ENCODE data around the gene IGLON5.

The IGLON5 gene

DNA sequence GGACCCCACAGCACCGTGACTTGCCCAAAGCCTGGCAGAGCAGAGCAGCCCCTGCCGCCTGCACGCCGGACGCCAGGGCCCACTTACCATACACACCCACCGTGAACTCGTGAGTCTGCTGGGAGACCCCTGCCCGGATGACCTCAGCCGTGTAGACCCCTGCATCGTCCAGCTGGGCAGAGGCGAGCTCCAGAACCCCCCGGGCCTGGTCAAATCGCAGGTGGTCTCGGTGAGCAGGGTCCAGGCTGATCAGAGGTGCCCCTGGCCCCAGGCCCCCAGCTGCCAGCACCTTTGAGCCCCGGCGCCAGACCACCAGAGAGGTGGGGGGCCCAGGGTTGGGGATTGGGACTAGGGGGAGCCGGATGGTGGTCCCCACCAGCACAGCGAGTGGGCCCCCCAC lies 29.6 kb downstream of the IGLON5 start:
- Histone ChIP-seq H2AFZ (ENCODE audit: low read depth, low read length, severe bottlenecking) (no peak overlapping the region), H3K9ac (ENCODE audit: low read length) (no peak overlapping the region), H3K27ac (ENCODE audit: low read depth, low read length) (no peak overlapping the region), H4K20me1 (ENCODE audit: low read depth, low read length) (no peaks in the 10 kb centered on the region), H3K79me2 (ENCODE audit: insufficient read depth, low read length) (no peaks in the 10 kb centered on the region), H3K27me3 (ENCODE audit: low read length) (no peaks in the 10 kb centered on the region), H3K36me3 (ENCODE audit: low read length) (no peaks in the 10 kb centered on the region), H3K9me2 (replicated peaks; ENCODE audit: insufficient read depth, low read length) (no peaks in the 10 kb centered on the region), H3K4me2 (ENCODE audit: low read depth, low read length, poor library complexity, severe bottlenecking) (no peak overlapping the region), H3F3A (ENCODE audit: insufficient read depth) (no peaks in the 10 kb centered on the region), H3K9me3 (ENCODE audit: insufficient read depth, low read length) (no peaks in the 10 kb centered on the region), H3K4me3 (ENCODE audit: insufficient read depth, low read length, poor library complexity, severe bottlenecking) (no peak overlapping the region)
- no peak for TF ChIP-seq EZH2phosphoT487 (conservative IDR thresholded peaks at IDR 0.05; ENCODE audit: low read length)
- no peak for TF ChIP-seq CTCF (IDR thresholded peaks at IDR 0.05; ENCODE audit: insufficient read depth, low read length, poor library complexity, severe bottlenecking)

- no peaks in the 10 kb centered on the region for H3K36me3 ChIP-seq (ENCODE audit: low read length)
- H3K79me2 ChIP-seq (ENCODE audit: insufficient read depth, low read length), result no peaks in the 10 kb centered on the region
- TF ChIP-seq CTCF (IDR thresholded peaks at IDR 0.05; ENCODE audit: insufficient read depth, low read length, poor library complexity, severe bottlenecking) (no peak), EZH2phosphoT487 (conservative IDR thresholded peaks at IDR 0.05; ENCODE audit: low read length) (no peak)
- H3F3A ChIP-seq (ENCODE audit: insufficient read depth), result no peaks in the 10 kb centered on the region
- H3K9me3 ChIP-seq (ENCODE audit: insufficient read depth, low read length), result no peaks in the 10 kb centered on the region
- H3K4me2 ChIP-seq (ENCODE audit: low read depth, low read length, poor library complexity, severe bottlenecking), result no peak within 1 kb of the TSS
- H4K20me1 ChIP-seq (ENCODE audit: low read depth, low read length), result no peaks in the 10 kb centered on the region
- H3K9ac ChIP-seq (ENCODE audit: low read length), result no peak within 1 kb of the TSS
- H3K4me3 ChIP-seq (ENCODE audit: insufficient read depth, low read length, poor library complexity, severe bottlenecking), result no peak within 1 kb of the TSS
- H3K27ac ChIP-seq (ENCODE audit: low read depth, low read length), result no peak within 1 kb of the TSS
- H3K27me3 ChIP-seq (ENCODE audit: low read length), result no peaks in the 10 kb centered on the region
- no peaks in the 10 kb centered on the region for H3K9me2 ChIP-seq (replicated peaks; ENCODE audit: insufficient read depth, low read length)
- no peak within 1 kb of the TSS for H2AFZ ChIP-seq (ENCODE audit: low read depth, low read length, severe bottlenecking)
Measured at GRCh38 chr19:51341976-51342580, 30.6 kb downstream of the IGLON5 start, which contains the start of gene VSIG10L. Gene VSIG10L (minus strand): TSS chr19:51342139. CDS start chr19:51342124, 15 bp downstream.

- Histone ChIP-seq H3K9me3 (ENCODE audit: insufficient read depth, low read length) (no peaks in the 10 kb centered on the region), H3K9me2 (replicated peaks; ENCODE audit: insufficient read depth, low read length) (no peaks in the 10 kb centered on the region), H3K27ac (ENCODE audit: low read depth, low read length) (no peak overlapping the region), H3K79me2 (ENCODE audit: insufficient read depth, low read length) (no peaks in the 10 kb centered on the region), H3F3A (ENCODE audit: insufficient read depth) (no peaks in the 10 kb centered on the region), H3K4me2 (ENCODE audit: low read depth, low read length, poor library complexity, severe bottlenecking) (no peak overlapping the region), H3K9ac (ENCODE audit: low read length) (no peak overlapping the region), H2AFZ (ENCODE audit: low read depth, low read length, severe bottlenecking) (no peak overlapping the region), H3K4me3 (ENCODE audit: insufficient read depth, low read length, poor library complexity, severe bottlenecking) (no peak overlapping the region), H4K20me1 (ENCODE audit: low read depth, low read length) (no peaks in the 10 kb centered on the region), H3K36me3 (ENCODE audit: low read length) (no peaks in the 10 kb centered on the region), H3K27me3 (ENCODE audit: low read length) (no peaks in the 10 kb centered on the region)
- TF ChIP-seq EZH2phosphoT487 (conservative IDR thresholded peaks at IDR 0.05; ENCODE audit: low read length), result no peak
- TF ChIP-seq CTCF (IDR thresholded peaks at IDR 0.05; ENCODE audit: insufficient read depth, low read length, poor library complexity, severe bottlenecking), result no peak
Measured at GRCh38 chr19:51342631-51343569, 31.5 kb downstream of the IGLON5 start.

Measured in SU-DHL-6 (cell line).